CD4-positive, alpha-beta T cell treated with Interleukin-6 at 100 ng/mL for 8 hours (primary cell): Measurements from ENCODE around the gene UBE3A.
A peak's percentile ranks its signal among the peaks of the same experiment; 100 is the strongest.
"Not testable (repeated sequence)": the region's sequence is repeated elsewhere in the genome, so short reads cannot be mapped to it uniquely, and the experiment has no call there.

ENCODE experiments used
- DNase-seq: peaks from one replicate; pipeline ENCODE4 v3.0.0-alpha.2; 2020; ENCODE audit warnings: mixed read lengths, low spot score

The UBE3A gene

GRCh38 chr15:25438601-25439368, at the start of gene UBE3A:
UBE3A (minus strand) TSS chr15:25439024; CDS start chr15:25409107, 29,917 bp downstream.
- DNase-seq: peak; percentile 83

GRCh38 chr15:25487226-25487884, 48.5 kb upstream of the UBE3A start:
- DNase-seq: no peak

- no peak for DNase-seq
Observed at GRCh38 chr15:25486051-25486450, 47.2 kb upstream of the UBE3A start.

GRCh38 chr15:25481208-25481859, 42.5 kb upstream of the UBE3A start:
- no peak for DNase-seq

GRCh38 chr15:25478313-25478712, 39.5 kb upstream of the UBE3A start:
- DNase-seq: no peak

GRCh38 chr15:25477816-25478215, 39.0 kb upstream of the UBE3A start:
- no peak for DNase-seq

- DNase-seq: no peak
Observed at GRCh38 chr15:25474251-25474650, 35.4 kb upstream of the UBE3A start.

GRCh38 chr15:25470230-25470629, 31.4 kb upstream of the UBE3A start:
- DNase-seq: no peak

GRCh38 chr15:25469377-25469776, 30.6 kb upstream of the UBE3A start:
- no peak for DNase-seq

GRCh38 chr15:25468611-25469010, 29.8 kb upstream of the UBE3A start:
- DNase-seq: no peak

- DNase-seq: no peak
Observed at GRCh38 chr15:25465835-25466234, 27.0 kb upstream of the UBE3A start.

GRCh38 chr15:25464784-25465183, 26.0 kb upstream of the UBE3A start:
- no peak for DNase-seq

GRCh38 chr15:25464383-25464782, 25.6 kb upstream of the UBE3A start:
- no peak for DNase-seq

- DNase-seq: no peak
Observed at GRCh38 chr15:25456196-25456595, 17.4 kb upstream of the UBE3A start.

- no peak for DNase-seq
Observed at GRCh38 chr15:25455226-25455625, 16.4 kb upstream of the UBE3A start.

GRCh38 chr15:25454771-25455170, 15.9 kb upstream of the UBE3A start:
- DNase-seq: no peak

GRCh38 chr15:25453246-25453645, 14.4 kb upstream of the UBE3A start:
- not testable (repeated sequence) for DNase-seq

- DNase-seq: no peak
Observed at GRCh38 chr15:25451501-25451900, 12.7 kb upstream of the UBE3A start.

GRCh38 chr15:25450163-25450562, 11.3 kb upstream of the UBE3A start:
- no peak for DNase-seq

- DNase-seq: no peak
Observed at GRCh38 chr15:25446076-25446475, 7.3 kb upstream of the UBE3A start.

GRCh38 chr15:25445412-25445811, 6.6 kb upstream of the UBE3A start:
- DNase-seq: no peak

GRCh38 chr15:25441111-25441510, 2.3 kb upstream of the UBE3A start:
- DNase-seq: no peak

- DNase-seq: no peak
Observed at GRCh38 chr15:25439369-25439836, 579 bp upstream of the UBE3A start.
